Muscle layer of duodenum (tissue), 2 donors: ENCODE data around the gene C7orf57.

Experiments used
- H3K27ac ChIP-seq: one replicate; pipeline ENCODE4 v1.7.0; 2013; ENCODE audit warnings: mild to moderate bottlenecking, low read length
- H3K27me3 ChIP-seq: one replicate; pipeline ENCODE4 v1.7.0; 2013; ENCODE audit warnings: low read depth, mild to moderate bottlenecking, control low read depth, low read length
- H3K36me3 ChIP-seq, 2 donors: one replicate each; pipeline ENCODE4 v1.7.0; 2013; ENCODE audit warnings: low read length in 2 of 2, control low read depth in 1 of 2, mild to moderate bottlenecking in 1 of 2; ENCODE audit not compliant: insufficient read depth in 2 of 2, control insufficient read depth in 1 of 2
- H3K4me1 ChIP-seq, 2 donors: one replicate each; pipeline ENCODE4 v1.7.0; 2013; ENCODE audit warnings: low read length in 2 of 2, mild to moderate bottlenecking in 2 of 2, control low read depth in 1 of 2, moderate library complexity in 1 of 2; ENCODE audit not compliant: insufficient read depth in 2 of 2, control insufficient read depth in 1 of 2
- H3K4me3 ChIP-seq, 2 donors: one replicate each; pipeline ENCODE4 v1.7.0; 2013; ENCODE audit warnings: low read length in 2 of 2, low read depth in 1 of 2, mild to moderate bottlenecking in 1 of 2
- H3K9me3 ChIP-seq, 2 donors: one replicate each; pipeline ENCODE4 v1.7.0; 2013; ENCODE audit warnings: low read length in 2 of 2, control low read depth in 1 of 2, mild to moderate bottlenecking in 1 of 2; ENCODE audit not compliant: control insufficient read depth in 1 of 2
- donor health status: healthy.

C7orf57 gene

DNA sequence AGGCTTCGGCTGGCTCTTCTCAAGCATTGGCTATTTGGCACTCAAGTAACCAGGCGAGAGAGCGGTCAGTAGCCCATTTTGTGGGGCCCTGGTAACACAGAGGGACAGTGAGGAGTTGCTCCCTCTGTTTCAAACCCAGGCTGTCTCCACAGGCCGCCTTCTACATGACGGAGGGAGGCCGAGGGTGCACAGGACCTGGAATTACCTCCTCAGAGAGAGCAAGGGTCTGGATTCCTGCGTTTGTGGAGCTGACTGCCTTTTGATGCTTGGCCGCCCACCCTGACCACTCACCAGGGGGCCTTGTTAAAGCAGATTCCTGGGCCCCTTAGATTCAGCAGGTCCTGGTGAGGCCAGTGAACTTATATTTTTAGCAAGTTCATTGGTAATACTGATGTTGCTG lies 66.0 kb downstream of the C7orf57 start:
- H3K4me3 ChIP-seq, result no peak overlapping the region
- H3K27me3 ChIP-seq, result no peaks in the 10 kb centered on the region
- H3K4me1 ChIP-seq, result no peaks in the 10 kb centered on the region
- H3K27ac ChIP-seq, result no peak overlapping the region
- H3K36me3 ChIP-seq, result peaks cover 33 to 51% of the 10 kb centered on the region in 2 donors
- no peaks in the 10 kb centered on the region for H3K9me3 ChIP-seq

DNA sequence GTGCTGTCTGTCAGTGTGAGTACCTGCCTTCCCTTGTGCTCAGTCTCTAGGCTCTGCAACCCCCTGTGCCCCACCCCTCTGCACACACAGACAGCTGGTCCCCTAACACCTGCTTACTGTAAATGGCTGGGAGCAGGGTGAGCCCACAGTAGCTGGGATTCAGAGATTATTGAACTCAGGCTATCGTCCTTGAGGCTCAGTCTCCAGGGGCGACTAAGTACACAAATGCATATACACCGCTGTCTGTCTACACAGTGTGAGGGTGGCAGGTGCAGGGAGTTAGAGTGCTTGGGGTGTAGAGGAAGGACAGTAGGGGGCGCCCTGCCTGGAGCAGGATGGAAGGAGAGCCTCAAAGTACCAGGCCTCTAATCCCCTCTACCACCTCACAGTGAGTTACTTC lies 66.6 kb downstream of the C7orf57 start:
- peaks cover 33 to 56% of the 10 kb centered on the region in 2 donors for H3K36me3 ChIP-seq
- H3K4me1 ChIP-seq, result no peaks in the 10 kb centered on the region
- H3K4me3 ChIP-seq, result no peak overlapping the region
- H3K27ac ChIP-seq, result no peak overlapping the region
- H3K9me3 ChIP-seq, result no peaks in the 10 kb centered on the region
- no peaks in the 10 kb centered on the region for H3K27me3 ChIP-seq

DNA sequence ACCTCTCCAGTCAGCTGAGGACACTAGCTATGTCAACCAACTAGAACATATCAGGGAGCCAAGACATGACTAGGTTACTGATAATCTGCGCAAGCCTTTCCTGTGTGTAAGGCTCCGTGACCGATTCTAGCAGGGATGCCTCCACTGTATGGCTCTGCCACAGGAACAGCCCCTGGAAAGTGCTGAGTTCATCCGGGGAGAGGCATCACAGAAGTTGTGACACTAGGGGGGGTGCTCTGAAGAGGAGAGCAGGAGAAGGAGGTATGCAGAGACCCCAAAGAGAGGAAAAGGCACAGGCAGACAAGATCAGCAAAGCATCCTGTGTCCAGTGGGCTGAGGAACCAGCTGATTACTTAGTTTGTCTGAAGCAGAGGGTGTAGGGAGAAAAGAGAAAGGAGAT lies 67.2 kb downstream of the C7orf57 start:
- no peaks in the 10 kb centered on the region for H3K27me3 ChIP-seq
- no peaks in the 10 kb centered on the region for H3K4me1 ChIP-seq
- H3K4me3 ChIP-seq, result no peak overlapping the region
- H3K36me3 ChIP-seq, result peaks cover 35 to 61% of the 10 kb centered on the region in 2 donors
- H3K27ac ChIP-seq, result no peak overlapping the region
- no peaks in the 10 kb centered on the region for H3K9me3 ChIP-seq

GRCh38 chr7:48105045-48105444 lies 69.7 kb downstream of the C7orf57 start:
- Histone ChIP-seq H3K4me3 (no peak overlapping the region), H3K27me3 (no peaks in the 10 kb centered on the region), H3K36me3 (peaks cover 36 to 76% of the 10 kb centered on the region in 2 donors), H3K4me1 (no peaks in the 10 kb centered on the region), H3K9me3 (no peaks in the 10 kb centered on the region), H3K27ac (no peak overlapping the region)

DNA sequence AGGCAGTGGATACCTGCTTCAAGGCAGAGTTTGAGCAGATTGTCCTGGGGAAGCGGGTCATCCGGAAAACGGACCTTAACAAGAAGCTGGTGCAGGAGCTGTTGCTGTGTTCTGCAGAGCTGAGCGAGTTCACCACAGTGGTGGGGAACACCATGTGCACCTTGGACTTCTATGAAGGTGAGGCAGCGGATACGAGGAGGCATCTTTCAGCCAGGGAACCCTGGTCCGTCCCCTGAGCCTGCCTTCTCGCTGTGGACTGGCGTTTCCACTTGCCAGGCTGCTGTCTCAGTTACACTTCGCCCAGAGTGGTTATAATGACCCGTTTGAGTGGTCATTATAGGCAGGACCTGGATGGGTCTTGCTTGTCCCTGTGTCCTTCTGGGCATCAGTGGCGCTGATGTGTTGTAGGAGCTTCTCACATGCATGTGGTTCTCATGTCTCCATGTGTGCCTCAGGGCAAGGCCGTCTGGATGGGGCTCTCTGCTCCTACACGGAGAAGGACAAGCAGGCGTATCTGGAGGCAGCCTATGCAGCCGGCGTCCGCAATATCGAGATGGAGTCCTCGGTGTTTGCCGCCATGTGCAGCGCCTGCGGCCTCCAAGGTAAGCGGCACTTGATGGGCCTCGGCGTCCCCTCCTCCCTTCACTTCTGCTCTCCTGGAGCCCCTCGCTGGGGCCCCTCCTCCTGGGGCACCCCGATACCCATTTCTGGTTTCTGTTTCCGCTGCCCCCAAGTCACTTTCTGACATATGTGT lies 71.7 kb downstream of the C7orf57 start:
- no peak overlapping the region for H3K27ac ChIP-seq
- H3K36me3 ChIP-seq, result peaks cover 31 to 66% of the 10 kb centered on the region in 2 donors

DNA sequence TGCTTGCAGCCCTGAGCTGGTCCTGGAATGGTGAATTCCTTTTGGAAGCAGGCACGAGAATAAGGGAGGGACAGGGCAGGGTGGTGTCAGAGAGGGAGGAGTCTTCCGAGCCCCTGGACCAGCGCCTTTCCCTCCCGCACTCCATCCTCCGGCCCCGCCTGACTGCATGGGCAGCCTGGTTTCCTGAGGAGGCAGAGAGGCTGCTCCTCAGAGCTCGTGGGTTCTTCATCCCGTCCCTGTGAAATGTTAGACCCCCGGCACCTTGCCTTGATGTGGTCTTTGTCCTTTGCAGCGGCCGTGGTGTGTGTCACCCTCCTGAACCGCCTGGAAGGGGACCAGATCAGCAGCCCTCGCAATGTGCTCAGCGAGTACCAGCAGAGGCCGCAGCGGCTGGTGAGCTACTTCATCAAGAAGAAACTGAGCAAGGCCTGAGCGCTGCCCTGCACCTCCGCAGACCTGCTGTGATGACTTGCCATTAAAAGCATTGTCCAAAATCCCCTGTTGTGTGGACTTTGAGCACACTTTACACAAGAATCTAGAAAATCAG lies 72.7 kb downstream of the C7orf57 start:
- peaks cover 22 to 57% of the 10 kb centered on the region in 2 donors for H3K36me3 ChIP-seq
- H3K4me3 ChIP-seq, result no peak overlapping the region
- no peaks in the 10 kb centered on the region for H3K27me3 ChIP-seq
- H3K27ac ChIP-seq, result no peak overlapping the region
- no peaks in the 10 kb centered on the region for H3K9me3 ChIP-seq
- no peaks in the 10 kb centered on the region for H3K4me1 ChIP-seq

More for the DNA sequence above, 71.7 kb downstream of the C7orf57 start:
- Histone ChIP-seq H3K9me3 (no peaks in the 10 kb centered on the region), H3K4me3 (no peak overlapping the region), H3K4me1 (no peaks in the 10 kb centered on the region), H3K27me3 (no peaks in the 10 kb centered on the region)

DNA sequence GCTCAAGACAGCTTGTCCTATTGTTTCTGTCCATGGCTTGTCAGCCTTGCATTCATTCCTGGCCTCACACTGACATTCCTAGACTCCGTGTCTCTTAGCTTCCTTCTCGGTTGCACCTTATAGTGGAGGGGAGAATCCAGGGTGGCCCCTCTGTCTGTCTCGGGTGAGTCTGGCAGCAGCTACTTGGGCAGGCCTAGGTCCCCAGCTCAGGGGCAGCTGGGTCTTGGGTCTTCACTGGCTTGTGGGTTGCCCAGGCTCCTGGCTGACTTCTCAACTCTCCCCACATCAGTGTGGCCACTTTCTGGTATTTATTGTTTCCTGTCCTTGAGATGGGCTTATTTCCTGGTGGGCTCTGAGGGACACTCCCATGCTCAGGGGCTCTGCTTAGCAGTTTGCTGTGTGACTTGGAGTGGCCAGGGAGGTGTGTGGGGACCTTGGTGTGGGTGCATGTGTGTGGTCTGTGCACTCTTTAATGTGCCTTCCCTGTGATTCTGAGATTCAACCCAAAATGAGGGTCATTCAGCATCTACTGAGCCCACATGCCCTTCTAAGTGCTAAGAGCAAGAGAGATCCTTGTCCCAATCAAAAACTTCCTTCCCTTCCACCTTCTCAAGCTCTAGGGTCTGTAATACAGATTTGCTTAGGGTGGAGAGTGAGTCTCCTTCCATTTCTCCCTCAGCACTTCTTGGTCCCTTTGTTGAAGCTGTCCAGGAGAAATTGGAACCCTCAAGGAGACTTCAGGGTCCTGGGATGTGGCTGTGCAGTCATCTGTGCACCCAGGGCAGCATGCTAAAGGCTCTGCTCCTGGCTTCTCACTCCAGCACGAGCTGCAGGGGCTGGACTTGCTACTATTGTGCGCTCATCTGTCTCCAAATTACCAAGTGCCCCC lies 73.9 kb downstream of the C7orf57 start:
- no peaks in the 10 kb centered on the region for H3K4me1 ChIP-seq
- H3K27me3 ChIP-seq, result no peaks in the 10 kb centered on the region
- no peak overlapping the region for H3K4me3 ChIP-seq
- peaks cover 15 to 47% of the 10 kb centered on the region in 2 donors for H3K36me3 ChIP-seq
- H3K9me3 ChIP-seq, result no peaks in the 10 kb centered on the region
- no peak overlapping the region for H3K27ac ChIP-seq

- no peak overlapping the region for H3K27ac ChIP-seq
- H3K4me3 ChIP-seq, result no peak overlapping the region
- no peaks in the 10 kb centered on the region for H3K9me3 ChIP-seq
These were observed 74.7 kb downstream of the C7orf57 start for GRCh38 chr7:48109848-48110663.

GRCh38 chr7:48110868-48111267 lies 75.5 kb downstream of the C7orf57 start:
- no peak overlapping the region for H3K4me3 ChIP-seq
- H3K27me3 ChIP-seq, result no peaks in the 10 kb centered on the region
- no peaks in the 10 kb centered on the region for H3K4me1 ChIP-seq
- H3K36me3 ChIP-seq, result peaks cover 8 to 35% of the 10 kb centered on the region in 2 donors
- no peaks in the 10 kb centered on the region for H3K9me3 ChIP-seq
- H3K27ac ChIP-seq, result no peak overlapping the region

More at GRCh38 chr7:48109848-48110663, 74.7 kb downstream of the C7orf57 start:
- Histone ChIP-seq H3K27me3 (no peaks in the 10 kb centered on the region), H3K36me3 (peaks cover 11 to 39% of the 10 kb centered on the region in 2 donors), H3K4me1 (no peaks in the 10 kb centered on the region)
